ENCODE measurements around the gene TFF3.

TFF3 gene

GRCh38 chr21:42319851-42320572 is 4.8 kb upstream of the TFF3 start:
- DNase-seq, result no peak

DNA sequence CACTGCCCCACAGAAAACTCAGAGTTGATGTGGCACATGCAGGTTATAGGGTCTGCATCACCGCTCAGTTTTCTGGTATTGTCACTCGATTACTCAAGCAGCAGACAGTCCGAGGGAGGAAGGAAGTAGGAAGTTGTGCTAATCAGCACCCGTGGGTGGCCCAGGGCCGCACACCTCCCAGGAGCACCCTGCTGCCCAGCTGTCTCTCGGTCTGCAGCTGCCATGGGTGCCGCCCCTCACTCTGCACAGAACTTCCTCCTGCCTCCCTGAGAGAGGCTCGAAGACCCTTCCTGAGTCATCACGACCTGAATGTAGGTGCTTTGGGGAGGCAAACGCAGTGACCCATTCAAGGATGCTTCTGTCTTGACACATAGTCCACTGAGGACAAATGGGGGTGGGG is 4.2 kb upstream of the TFF3 start:
- no peak for DNase-seq

- DNase-seq, result peak; percentile 29 to 69
These were observed 2.9 kb upstream of the TFF3 start for GRCh38 chr21:42317826-42318746.

DNA sequence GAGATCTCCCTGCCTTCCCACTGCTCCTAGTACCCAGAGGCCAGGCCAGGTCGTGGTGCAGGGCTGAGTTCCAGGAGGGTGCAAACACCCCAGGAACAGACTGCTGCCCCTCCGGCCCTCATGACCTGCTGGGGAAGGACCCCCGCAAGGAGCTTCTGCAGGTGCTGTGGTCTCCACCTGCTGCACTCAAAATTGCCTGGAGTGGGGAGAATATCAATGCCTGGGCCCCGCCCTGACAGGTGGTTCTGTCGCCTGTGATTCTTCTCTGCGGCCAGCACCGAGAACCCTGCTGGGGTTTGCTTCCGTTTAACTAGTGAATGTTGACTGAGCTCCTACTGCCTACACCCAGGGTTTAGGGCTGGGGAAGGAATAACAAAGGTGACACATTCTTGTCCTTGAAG is 2.1 kb upstream of the TFF3 start:
- peak in 1 of 2 experiments; percentile 61 for DNase-seq

GRCh38 chr21:42316891-42317290 is 1.7 kb upstream of the TFF3 start:
- peak in 1 of 2 experiments; percentile 59 for DNase-seq

DNA sequence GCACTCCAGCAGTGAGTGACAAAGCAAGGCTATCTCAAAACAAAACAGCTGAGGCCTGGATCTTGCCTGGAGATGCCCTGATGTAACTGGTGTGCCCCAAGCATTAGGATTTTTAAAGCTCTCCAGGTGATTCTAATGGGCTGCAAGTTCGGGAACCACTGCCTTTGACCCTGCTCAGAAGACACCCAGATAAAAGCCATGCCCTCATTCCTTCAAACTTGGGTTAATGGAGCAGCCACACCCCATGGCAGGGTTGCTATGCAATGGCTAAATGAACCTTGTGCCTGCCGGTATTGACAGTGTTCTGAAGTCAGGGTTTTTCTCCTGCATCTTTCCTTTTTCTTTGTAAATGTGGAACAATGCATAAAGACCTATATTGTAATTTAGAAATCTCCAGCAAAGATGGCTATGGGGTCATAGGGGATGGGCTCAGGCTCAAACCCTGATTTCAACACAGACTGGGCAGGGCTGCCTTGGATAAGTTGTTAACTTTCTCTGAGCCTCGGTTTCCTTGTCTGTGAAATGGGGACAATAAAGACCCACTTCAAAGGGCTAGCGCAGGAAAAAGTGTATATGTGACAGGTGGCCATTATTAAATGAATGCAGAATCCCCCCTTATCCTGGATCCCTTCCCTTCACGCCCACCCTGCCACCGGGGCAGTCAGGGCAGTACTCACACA is 453 bp downstream of the TFF3 start:
- no peak for DNase-seq

GRCh38 chr21:42313501-42313969 is 1.7 kb downstream of the TFF3 start:
- DNase-seq, result peak; percentile 91 to 97

DNA sequence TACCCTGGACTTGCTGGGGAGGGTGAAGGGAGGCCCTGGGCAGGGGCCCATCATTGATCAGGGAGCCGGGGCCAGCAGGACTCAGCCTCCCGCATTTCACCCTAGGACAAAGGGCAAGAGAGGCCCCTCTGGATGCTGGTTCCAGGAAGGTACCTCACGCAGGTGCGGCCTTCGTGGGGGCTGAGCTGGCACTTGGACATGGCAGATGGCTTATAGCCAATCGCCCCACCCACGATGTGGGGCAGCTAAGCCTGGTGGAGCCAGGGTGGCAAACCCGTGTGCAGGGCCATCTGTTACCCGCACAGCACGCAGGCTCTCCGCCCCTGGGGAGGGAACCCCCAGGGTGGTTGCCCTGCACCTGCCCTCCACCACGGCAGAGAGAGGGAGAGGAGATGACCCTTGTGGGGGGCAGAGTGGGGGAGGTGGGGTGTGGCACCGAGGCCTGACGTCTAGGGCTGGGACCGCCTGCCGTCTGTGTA is 2.5 kb downstream of the TFF3 start:
- DNase-seq, result peak in 1 of 2 experiments; percentile 55

DNA sequence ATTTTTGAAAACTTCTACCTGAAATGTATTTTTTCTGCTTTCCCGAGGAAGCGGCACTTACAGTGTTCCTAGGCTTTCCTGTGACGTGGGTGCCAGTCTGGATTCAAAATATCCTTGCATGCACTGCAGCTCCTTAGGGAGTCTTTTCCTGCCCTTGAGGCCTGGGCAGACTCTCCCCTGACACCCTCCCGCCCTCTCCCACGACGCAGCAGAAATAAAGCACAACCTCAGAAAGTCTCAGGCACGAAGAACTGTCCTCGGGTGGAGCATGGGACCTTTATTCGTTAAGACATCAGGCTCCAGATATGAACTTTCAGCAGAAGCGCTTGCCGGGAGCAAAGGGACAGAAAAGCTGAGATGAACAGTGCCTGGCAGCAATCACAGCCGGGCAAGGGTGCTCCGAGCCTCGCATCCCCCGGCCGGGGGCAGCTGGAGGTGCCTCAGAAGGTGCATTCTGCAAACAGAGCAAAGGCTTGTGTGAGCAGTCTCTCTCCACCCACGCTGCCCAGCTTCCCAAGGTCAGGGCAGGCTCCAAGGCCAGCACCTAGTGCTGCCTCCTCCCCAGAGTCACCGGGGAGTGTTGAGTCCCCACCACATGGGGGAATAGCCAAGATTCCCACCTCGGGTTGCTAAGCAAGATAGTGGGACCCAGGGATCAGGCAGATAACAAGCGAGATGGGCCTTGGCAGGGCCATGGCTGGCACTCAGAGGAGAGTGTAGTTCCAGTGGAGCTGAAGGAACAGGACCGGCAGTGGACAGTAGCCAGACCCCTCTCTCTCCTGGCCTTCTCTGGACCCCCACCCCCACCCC is 3.2 kb downstream of the TFF3 start:
- DNase-seq, result peak in 1 of 2 experiments; percentile 81

DNA sequence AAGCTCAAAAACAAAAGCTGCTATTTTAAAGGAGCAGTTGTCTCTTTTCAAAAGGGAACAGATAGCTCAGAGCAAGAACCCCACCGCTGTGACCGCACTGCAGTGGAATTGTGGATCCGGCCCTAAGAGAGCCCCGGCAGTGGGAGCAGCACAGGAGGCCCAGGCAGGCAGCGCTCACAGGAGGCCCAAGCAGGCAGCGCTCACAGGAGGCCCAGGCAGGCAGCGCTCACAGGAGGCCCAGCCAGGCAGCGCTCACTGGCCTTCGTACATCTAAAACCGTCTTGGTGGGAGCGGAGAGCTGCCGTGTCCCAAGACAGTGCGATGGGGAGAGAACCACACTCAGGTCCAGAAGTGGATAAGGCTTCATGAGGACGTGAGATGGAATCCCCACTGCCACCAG is 4.0 kb downstream of the TFF3 start:
- peak in 1 of 2 experiments; percentile 42 for DNase-seq

- peak in 1 of 2 experiments; percentile 62 for DNase-seq
These were observed 4.7 kb downstream of the TFF3 start for GRCh38 chr21:42310411-42311001.

DNA sequence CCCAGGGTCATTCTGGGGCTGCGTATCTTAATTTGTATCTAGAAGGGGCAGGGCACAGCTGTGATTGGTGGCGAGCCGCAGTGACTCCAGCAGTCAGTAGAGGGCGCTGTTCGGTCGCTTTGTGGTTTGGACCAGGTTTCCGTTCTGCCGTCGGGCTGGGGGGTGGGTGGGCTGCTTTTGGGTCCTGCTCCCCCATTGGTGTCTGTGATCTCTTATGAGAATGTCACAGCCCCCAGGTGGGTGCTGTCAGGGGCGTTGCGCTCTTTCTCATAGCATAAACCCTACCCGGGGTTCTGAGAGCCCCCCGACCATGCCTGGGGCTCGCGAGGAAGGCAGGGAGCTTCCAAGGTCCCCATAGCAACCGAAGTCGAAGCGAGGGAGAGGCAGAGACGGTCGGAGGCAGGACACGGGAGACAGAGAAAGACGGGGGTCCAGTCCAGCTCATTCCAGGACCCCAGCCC is 5.4 kb downstream of the TFF3 start:
- DNase-seq, result peak; percentile 43 to 86

DNA sequence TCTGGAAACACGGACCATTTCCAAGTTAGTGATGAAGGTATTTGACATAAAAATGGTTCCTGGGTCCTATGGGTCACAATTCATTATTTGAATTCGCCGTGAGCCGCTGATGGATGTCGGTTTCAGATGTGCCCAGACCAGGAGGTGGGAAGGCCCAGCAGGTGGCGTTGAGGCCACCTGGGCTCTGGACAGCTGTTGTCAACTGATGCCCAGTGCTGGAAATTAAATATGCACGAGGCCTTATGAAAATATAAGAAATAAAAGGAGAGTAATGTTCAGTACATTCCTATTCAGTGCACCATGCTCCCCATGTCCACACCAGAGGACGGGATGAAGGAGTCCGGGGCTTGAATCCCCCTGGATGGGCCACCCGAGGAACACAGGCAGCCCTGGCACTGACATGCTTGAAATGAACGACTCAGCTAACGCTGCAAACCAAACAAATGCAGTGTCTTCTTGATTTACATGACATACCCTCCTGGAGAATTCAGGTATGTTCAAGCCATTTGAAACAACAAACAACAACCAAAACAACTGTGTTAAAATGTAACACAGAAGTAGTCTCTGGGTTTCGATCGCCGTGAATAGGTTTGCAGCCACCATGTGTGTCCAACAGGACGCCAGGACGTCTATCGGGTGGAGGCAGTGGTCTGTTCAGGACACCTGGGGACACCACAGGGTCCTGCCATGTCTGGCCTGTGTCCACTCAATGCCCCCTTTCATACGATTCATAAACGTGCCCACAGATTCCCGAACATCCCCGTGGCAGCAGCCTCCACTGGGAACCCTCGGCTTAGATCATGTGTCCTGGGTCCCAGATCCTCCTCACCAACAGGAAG is 6.1 kb downstream of the TFF3 start:
- DNase-seq, result peak in 1 of 2 experiments; percentile 49

- no peak for DNase-seq
These were observed 6.9 kb downstream of the TFF3 start for GRCh38 chr21:42308161-42308913.

DNA sequence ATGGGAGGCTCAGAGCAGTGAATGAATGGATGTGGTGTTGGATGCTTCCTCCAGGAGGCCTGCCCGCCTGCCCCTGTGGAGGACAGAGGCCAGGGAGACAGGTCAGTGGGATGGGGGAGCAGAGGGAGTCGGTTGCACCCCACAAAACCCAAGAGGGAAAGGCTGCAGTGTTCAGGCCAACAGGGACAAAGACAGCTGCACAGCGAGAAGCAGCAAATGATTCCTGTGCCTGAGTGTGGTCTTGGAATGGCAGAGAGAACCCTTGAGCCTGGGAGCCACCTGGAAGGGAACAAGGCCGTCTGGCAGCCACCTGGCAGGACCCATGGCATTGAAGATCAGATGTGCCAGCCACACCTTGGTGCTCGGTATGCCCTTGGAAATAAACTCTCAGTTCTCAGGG is 8.1 kb downstream of the TFF3 start:
- no peak for DNase-seq

DNA sequence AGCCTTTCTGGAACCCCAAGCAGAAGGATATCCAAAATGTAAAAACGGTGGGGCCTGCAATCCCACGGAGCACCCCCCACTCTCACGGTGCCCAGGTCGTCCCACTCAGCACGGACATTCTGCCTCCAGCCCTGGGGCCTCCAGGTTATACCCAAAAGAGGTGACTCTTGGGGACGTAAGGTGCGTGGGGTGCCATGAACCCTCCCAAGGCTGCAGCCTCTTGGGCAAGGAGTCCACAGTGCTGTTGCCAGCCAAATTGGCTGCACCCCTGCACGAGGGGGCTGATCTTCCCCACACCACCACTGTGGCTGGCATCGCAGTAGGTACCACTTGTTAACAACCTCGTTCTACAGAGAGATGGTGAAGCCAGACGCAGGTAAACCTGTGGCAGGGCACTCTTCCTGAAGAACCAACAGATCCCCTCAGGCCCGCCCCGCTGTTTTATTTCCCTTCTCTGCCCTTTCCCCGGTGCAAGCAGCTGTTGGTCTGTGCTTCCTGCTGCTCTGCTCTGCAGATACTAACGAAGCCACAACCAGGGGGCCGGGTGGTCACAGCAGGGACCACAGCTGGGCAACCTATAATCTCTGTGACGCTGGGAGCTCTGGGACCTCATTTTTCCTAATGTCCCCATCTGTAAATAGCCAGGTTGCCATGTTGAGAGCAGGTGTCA is 8.7 kb downstream of the TFF3 start:
- DNase-seq, result no peak

DNA sequence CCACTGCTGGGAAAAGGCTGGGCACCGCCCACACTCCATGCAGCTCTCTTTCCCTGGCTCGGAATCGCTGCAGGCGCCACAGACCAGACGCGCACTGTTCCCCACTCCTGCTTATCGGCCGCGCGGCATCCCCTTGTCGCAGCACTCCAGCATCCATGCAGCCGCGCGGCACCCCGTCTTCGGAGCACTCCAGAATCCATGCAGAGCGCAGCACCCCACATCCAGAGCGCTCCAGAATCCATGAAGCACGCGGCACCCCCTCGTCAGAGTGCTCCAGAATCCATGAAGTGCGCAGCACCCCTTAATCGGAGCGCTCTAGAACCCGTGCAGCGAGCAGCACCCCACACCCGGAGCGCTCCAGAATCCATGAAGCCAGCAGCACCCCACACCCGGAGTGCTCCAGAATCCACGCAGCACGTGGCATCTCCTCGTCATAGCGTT is 9.5 kb downstream of the TFF3 start:
- DNase-seq, result no peak

DNA sequence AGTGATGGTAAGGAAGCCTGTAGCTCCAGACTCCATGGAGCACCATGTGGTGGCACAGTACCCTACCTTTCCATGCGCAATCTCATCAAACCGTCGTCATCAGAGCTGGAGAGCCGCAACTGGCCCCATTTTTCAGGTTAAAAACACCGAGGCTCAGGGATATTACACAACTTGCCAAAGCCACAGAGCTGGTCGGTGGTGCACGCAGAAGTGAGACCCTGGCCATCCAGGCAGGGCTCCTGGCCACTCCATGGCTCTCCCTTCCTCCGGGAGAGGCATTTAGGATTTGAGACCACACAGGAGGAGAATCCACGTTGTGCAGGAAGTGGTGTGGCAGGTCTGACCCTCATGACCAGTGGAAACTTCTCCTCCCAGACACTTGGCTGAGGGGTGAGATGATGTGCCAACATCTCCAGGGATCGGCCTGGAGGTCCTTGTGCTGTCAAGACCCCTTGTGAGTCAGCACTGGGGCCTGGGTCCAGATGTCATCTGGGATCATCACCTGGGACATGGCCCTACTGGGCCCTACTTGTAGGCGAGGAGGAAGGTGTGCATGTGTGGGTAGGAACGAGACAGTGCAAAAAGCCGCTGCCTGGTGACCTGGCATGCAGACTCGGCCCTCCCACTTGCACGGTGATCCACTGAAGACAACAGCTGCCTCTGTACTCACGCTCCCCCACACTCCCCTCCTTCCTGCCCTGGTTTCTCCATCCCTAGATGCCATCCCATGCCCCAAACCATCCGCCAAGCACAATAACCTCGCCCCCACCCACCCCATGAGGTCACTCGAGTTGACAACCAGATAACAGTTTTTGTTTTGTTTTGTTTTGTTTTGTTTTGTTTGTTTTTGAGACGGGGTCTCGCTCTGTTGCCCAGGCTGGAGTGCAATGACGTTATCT is 10.4 kb downstream of the TFF3 start:
- no peak for DNase-seq
